T-helper 9 cell (primary cell): ENCODE measurements around the gene CIDEB.

Source experiments
- DNase-seq: peaks from one replicate; pipeline ENCODE4 v3.0.0-alpha.2; 2020

The CIDEB gene

GRCh38 chr14:24290746-24291145 lies 17.0 kb downstream of the CIDEB start:
- DNase-seq = no peak

- DNase-seq = no peak
Measured at GRCh38 chr14:24289649-24290280, 18.0 kb downstream of the CIDEB start.

- no peak for DNase-seq
Measured at GRCh38 chr14:24286996-24287395, 20.8 kb downstream of the CIDEB start.

- no peak for DNase-seq
Measured at GRCh38 chr14:24285351-24285750, 22.4 kb downstream of the CIDEB start.

GRCh38 chr14:24284501-24285035 lies 23.2 kb downstream of the CIDEB start:
- DNase-seq = no peak

- DNase-seq = no peak
Measured at GRCh38 chr14:24283796-24284460, 23.8 kb downstream of the CIDEB start.

GRCh38 chr14:24282736-24283135 lies 25.0 kb downstream of the CIDEB start:
- no peak for DNase-seq

- DNase-seq = no peak
Measured at GRCh38 chr14:24281636-24282035, 26.1 kb downstream of the CIDEB start.

- no peak for DNase-seq
Measured at GRCh38 chr14:24280797-24281460, 26.8 kb downstream of the CIDEB start.

- DNase-seq = no peak
Measured at GRCh38 chr14:24279301-24280186, 28.2 kb downstream of the CIDEB start.

GRCh38 chr14:24278424-24278823 lies 29.4 kb downstream of the CIDEB start:
- no peak for DNase-seq

GRCh38 chr14:24277606-24278321 lies 30.0 kb downstream of the CIDEB start:
- DNase-seq = no peak

GRCh38 chr14:24277071-24277470 lies 30.7 kb downstream of the CIDEB start:
- DNase-seq = no peak

GRCh38 chr14:24274101-24274543 lies 33.7 kb downstream of the CIDEB start:
- no peak for DNase-seq

GRCh38 chr14:24273422-24273998 lies 34.3 kb downstream of the CIDEB start:
- no peak for DNase-seq

- DNase-seq = no peak
Measured at GRCh38 chr14:24272467-24272866, 35.3 kb downstream of the CIDEB start.

- no peak for DNase-seq
Measured at GRCh38 chr14:24271834-24272263, 35.9 kb downstream of the CIDEB start.

- peak; percentile 86 for DNase-seq
Measured at GRCh38 chr14:24271134-24271833, 36.5 kb downstream of the CIDEB start, which contains the start of gene RABGGTA. Gene RABGGTA, minus strand, starts transcription at chr14:24271597. Its CDS starts 482 bp downstream, at chr14:24271115.

- no peak for DNase-seq
Measured at GRCh38 chr14:24270537-24271133, 37.1 kb downstream of the CIDEB start.

GRCh38 chr14:24269910-24270536 lies 37.8 kb downstream of the CIDEB start:
- no peak for DNase-seq
